Effector memory CD4-positive, alpha-beta T cell (primary cell): ENCODE measurements around the gene SEC61A1.

Source experiments
- DNase-seq, 3 donors: peaks; one replicate each; pipeline ENCODE4 v3.0.0-alpha.2; 2020
- H3K27ac ChIP-seq: 2 replicates; pipeline ENCODE4 v1.7.0; 2013; ENCODE audit warnings: mild to moderate bottlenecking, low read length, moderate library complexity; ENCODE audit not compliant: insufficient read depth, poor library complexity, severe bottlenecking
- H3K27me3 ChIP-seq: replicated peaks from 2 replicates; pipeline ENCODE4 v1.7.0; 2013; ENCODE audit warnings: mild to moderate bottlenecking, low read length; ENCODE audit not compliant: insufficient read depth, control insufficient read depth, poor library complexity, severe bottlenecking
- H3K36me3 ChIP-seq: 2 replicates; pipeline ENCODE4 v1.7.0; 2013; ENCODE audit warnings: mild to moderate bottlenecking, low read length, moderate library complexity; ENCODE audit not compliant: control insufficient read depth, insufficient read depth
- H3K4me1 ChIP-seq: 2 replicates; pipeline ENCODE4 v1.7.0; 2013; ENCODE audit warnings: low read length, mild to moderate bottlenecking; ENCODE audit not compliant: control insufficient read depth, insufficient read depth, poor library complexity, severe bottlenecking
- H3K4me3 ChIP-seq: 2 replicates; pipeline ENCODE4 v1.7.0; 2013; ENCODE audit warnings: low read length, low read depth, mild to moderate bottlenecking; ENCODE audit not compliant: insufficient read depth, poor library complexity, severe bottlenecking
- H3K9me3 ChIP-seq: 2 replicates; pipeline ENCODE4 v1.7.0; 2013; ENCODE audit warnings: mild to moderate bottlenecking, low read length, moderate library complexity; ENCODE audit not compliant: control insufficient read depth

The SEC61A1 gene

GRCh38 chr3:128054367-128054766, 2.1 kb downstream of the SEC61A1 start:
- no peaks in the 10 kb centered on the region for H3K27me3 ChIP-seq
- no peaks in the 10 kb centered on the region for H3K9me3 ChIP-seq
- H3K4me3 ChIP-seq = no peak overlapping the region
- H3K27ac ChIP-seq = no peak overlapping the region
- H3K36me3 ChIP-seq = peaks cover 32% of the 10 kb centered on the region
- H3K4me1 ChIP-seq = peaks cover 34% of the 10 kb centered on the region
- no peak for DNase-seq

DNA sequence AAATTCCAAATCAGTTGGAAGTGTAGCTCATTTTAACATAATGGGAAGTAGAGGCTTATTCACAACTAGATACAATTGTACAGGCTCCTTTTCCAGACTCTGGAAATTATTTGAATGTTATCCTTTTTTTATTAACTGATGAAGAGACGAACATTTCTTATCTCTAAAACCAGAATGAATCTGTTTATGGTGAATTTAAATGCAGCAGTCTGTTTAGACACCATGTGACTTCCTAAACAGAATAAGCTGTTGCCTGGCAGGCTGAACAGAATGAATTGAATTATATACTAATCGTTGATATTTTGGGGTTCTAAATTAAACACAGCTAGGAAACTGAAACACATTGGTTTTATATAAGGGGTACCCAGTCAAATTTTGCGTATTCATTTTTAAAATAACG, 4.0 kb downstream of the SEC61A1 start:
- H3K4me1 ChIP-seq = peaks cover 33% of the 10 kb centered on the region
- DNase-seq = no peak
- peaks cover 51% of the 10 kb centered on the region for H3K36me3 ChIP-seq
- no peak overlapping the region for H3K4me3 ChIP-seq
- H3K9me3 ChIP-seq = no peaks in the 10 kb centered on the region
- H3K27ac ChIP-seq = no peak overlapping the region
- H3K27me3 ChIP-seq = no peaks in the 10 kb centered on the region

DNA sequence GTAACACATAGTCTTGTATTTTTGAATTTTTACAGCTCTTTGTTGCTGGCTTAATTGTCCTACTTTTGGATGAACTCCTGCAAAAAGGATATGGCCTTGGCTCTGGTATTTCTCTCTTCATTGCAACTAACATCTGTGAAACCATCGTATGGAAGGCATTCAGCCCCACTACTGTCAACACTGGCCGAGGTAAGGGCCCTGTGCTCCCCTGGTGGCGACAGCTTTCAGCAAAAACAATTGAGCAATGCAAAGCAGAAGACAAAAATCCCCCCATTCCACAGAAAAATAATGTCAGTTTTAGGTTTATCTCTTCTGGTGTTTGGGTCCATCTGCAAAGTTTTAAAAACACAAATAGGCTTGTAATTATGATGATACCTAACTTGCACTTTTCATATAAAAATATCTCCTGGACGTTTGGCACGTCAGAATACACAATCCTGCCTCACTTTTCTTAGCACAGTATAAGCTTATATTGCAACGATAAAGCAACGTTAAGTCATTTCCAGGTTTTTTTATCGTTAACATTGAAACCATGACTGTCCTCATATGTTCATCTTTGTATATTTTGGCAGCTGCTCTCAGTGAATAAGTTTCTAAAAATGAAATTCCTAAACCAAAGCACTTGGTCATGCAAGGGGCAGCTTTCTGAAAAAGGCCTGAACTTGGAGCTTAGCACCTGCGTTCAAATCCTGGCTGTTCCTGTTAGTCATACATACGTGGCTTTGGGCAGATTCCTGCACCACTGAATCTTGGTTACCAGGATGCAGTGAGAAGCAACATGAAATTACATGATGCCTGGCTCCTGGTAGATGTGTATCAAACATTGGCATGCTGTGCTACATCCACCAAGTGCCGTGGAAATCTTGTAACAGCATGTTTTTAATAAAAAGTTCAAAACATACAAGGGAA, 8.5 kb downstream of the SEC61A1 start:
- Histone ChIP-seq H3K27me3 (no peaks in the 10 kb centered on the region), H3K4me1 (no peaks in the 10 kb centered on the region), H3K36me3 (peaks cover 86% of the 10 kb centered on the region), H3K9me3 (no peaks in the 10 kb centered on the region), H3K4me3 (no peak overlapping the region), H3K27ac (no peak overlapping the region)
- DNase-seq = no peak

DNA sequence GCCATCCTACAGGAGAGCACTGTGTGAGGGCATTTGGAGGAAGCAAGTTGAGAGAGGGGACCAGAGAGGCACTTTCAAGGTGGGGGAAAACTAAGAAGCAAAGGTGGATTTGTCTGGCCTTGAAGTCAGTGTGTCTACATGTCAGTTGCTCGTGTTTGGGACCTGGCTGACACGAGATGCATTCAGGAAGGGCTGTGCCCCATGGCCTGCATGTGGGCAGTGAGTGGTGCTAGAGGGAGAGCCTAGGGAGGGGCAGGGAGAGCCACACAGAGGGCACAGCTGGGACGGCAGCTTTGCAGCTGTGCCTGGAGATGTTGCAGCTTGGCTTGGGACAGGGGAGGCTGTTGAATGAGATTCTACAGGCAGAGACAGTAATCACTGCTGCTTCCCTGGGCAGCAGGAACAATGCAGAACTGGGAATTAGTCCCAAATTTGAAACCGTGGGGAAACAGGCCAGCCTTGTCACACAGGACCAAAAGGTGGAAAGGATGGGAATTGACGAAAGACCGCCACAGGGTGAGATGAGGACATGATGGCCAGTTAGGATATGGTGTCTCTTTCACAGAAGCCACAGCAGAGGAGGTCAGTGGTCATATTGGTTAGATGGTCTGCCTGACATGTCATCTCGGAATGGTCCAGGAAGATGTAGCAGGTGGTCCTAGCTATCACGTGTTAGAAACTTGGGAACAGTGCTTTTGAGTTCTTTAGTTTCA, 10.0 kb downstream of the SEC61A1 start:
- DNase-seq = no peak
- Histone ChIP-seq H3K4me1 (no peaks in the 10 kb centered on the region), H3K36me3 (peaks cover 93% of the 10 kb centered on the region), H3K4me3 (no peak overlapping the region), H3K27me3 (no peaks in the 10 kb centered on the region), H3K27ac (no peak overlapping the region), H3K9me3 (no peaks in the 10 kb centered on the region)

- H3K4me1 ChIP-seq = no peaks in the 10 kb centered on the region
- H3K27ac ChIP-seq = no peak overlapping the region
- no peak overlapping the region for H3K4me3 ChIP-seq
- H3K27me3 ChIP-seq = no peaks in the 10 kb centered on the region
- H3K9me3 ChIP-seq = no peaks in the 10 kb centered on the region
- DNase-seq = no peak
- H3K36me3 ChIP-seq = peaks cover 98% of the 10 kb centered on the region
Measured at GRCh38 chr3:128063865-128064264, 11.6 kb downstream of the SEC61A1 start.

- no peak overlapping the region for H3K4me3 ChIP-seq
- no peaks in the 10 kb centered on the region for H3K4me1 ChIP-seq
- no peaks in the 10 kb centered on the region for H3K9me3 ChIP-seq
- H3K27ac ChIP-seq = no peak overlapping the region
- DNase-seq = no peak
- H3K27me3 ChIP-seq = no peaks in the 10 kb centered on the region
- peaks cover 98% of the 10 kb centered on the region for H3K36me3 ChIP-seq
Measured at GRCh38 chr3:128064962-128065361, 12.7 kb downstream of the SEC61A1 start.

DNA sequence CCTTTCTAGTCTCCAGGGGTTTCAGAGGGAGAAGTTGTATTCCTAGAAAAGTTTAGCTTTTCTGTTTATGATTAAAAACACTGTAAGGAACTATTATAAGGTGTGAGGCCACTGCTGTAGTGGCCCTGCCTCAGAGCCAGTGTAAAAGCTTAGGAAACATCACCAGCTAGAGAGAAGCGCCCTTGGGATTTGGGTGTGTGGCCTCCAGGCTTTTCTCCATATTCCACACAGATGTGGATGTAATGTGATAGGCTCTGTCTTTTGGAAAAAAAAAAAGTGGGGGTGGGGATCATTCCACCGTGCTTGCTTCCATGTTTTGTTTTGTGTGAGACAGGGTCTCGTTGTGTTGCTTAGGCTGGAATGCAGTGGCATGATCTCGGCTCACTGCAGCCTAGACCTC, 13.9 kb downstream of the SEC61A1 start:
- H3K27ac ChIP-seq = no peak overlapping the region
- H3K4me3 ChIP-seq = no peak overlapping the region
- H3K27me3 ChIP-seq = no peaks in the 10 kb centered on the region
- DNase-seq = no peak
- H3K36me3 ChIP-seq = peaks cover 98% of the 10 kb centered on the region
- no peaks in the 10 kb centered on the region for H3K9me3 ChIP-seq
- H3K4me1 ChIP-seq = no peaks in the 10 kb centered on the region

GRCh38 chr3:128066676-128067075, 14.4 kb downstream of the SEC61A1 start:
- Histone ChIP-seq H3K27ac (no peak overlapping the region), H3K4me1 (no peaks in the 10 kb centered on the region), H3K9me3 (no peaks in the 10 kb centered on the region), H3K36me3 (peaks cover 98% of the 10 kb centered on the region), H3K27me3 (no peaks in the 10 kb centered on the region), H3K4me3 (no peak overlapping the region)
- DNase-seq = no peak

DNA sequence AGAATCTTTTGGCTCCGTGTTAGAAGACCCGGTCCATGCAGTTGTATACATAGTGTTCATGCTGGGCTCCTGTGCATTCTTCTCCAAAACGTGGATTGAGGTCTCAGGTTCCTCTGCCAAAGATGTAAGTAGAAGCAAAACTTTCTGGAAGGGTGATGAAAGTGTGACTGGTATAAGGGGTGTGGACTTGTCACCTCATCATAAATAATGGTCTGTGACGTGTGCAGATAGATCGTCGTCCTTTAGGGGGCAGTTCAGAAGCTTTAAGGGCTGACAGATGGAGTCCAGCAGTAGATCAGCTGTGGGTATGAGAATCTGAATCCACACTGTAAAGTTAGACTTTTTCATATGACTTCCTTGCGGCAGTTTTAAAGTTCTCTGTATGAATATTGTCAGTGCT, 15.3 kb downstream of the SEC61A1 start:
- Histone ChIP-seq H3K4me3 (no peak overlapping the region), H3K4me1 (no peaks in the 10 kb centered on the region), H3K27ac (no peak overlapping the region), H3K36me3 (peaks cover 98% of the 10 kb centered on the region), H3K9me3 (no peaks in the 10 kb centered on the region), H3K27me3 (no peaks in the 10 kb centered on the region)
- DNase-seq = no peak

GRCh38 chr3:128068156-128068620, 16.0 kb downstream of the SEC61A1 start:
- H3K36me3 ChIP-seq = peaks cover 91% of the 10 kb centered on the region
- H3K27ac ChIP-seq = no peak overlapping the region
- H3K4me1 ChIP-seq = no peaks in the 10 kb centered on the region
- DNase-seq = peak in 1 of 3 donors; percentile 9
- H3K4me3 ChIP-seq = no peak overlapping the region
- no peaks in the 10 kb centered on the region for H3K9me3 ChIP-seq
- H3K27me3 ChIP-seq = no peaks in the 10 kb centered on the region
